ENCODE measurements around the gene CFAP44.
"Not testable (repeated sequence)": the region's sequence is repeated elsewhere in the genome, so short reads cannot be mapped to it uniquely, and the experiment has no call there.

Gene CFAP44

DNA sequence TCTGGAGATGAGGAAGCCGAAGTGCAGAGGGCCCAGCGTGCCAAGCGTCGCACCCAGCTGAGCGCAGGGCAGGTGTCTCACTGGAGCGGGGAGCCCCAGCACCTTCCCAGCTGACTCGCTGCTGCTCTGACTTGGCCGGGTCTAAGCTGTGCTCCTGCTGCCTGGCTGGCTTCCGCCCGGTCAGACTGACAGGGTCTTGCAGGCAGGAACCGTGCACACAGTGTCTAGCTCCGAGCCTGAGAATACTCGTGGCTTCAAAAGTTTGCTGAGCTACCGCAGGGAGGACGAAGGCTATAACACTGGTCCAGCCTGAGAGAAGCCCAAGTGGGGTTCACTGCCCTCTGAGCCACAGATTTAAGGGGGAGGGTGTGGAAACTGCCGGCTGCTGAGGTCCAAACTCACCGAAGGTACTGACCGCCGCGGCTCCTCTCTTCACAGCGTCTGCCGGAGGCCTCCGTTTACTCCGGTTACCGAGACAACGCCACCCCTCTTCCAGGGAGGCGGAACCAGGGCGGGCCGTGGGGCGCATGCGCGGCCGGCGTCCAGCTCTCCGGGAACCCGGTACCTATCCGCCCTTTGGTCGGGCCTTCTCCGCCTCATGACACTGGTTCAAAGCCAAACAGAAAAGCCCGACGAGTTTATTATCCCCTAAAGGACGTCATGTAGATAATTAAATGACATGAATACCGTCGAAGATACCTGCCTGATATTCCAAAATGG, at the start of gene CFAP44:
CFAP44 (minus strand) TSS at position 443 of the 720 bp plus-strand sequence. CDS start 7,829 bp downstream, outside the sequence.
- TF ChIP-seq, protein P1, sequence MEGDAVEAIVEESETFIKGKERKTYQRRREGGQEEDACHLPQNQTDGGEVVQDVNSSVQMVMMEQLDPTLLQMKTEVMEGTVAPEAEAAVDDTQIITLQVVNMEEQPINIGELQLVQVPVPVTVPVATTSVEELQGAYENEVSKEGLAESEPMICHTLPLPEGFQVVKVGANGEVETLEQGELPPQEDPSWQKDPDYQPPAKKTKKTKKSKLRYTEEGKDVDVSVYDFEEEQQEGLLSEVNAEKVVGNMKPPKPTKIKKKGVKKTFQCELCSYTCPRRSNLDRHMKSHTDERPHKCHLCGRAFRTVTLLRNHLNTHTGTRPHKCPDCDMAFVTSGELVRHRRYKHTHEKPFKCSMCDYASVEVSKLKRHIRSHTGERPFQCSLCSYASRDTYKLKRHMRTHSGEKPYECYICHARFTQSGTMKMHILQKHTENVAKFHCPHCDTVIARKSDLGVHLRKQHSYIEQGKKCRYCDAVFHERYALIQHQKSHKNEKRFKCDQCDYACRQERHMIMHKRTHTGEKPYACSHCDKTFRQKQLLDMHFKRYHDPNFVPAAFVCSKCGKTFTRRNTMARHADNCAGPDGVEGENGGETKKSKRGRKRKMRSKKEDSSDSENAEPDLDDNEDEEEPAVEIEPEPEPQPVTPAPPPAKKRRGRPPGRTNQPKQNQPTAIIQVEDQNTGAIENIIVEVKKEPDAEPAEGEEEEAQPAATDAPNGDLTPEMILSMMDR (conservative IDR thresholded peaks at IDR 0.05; ENCODE audit: low read depth) = no peak
- DNase-seq (ENCODE audit: low spot score) = no peak
- CTCF ChIA-PET = no interaction called here
- H3K27ac ChIP-seq = no peak within 1 kb of the TSS
- POLR2A ChIA-PET (ENCODE audit: low non-redundant PET) = no interaction called here

- CTCF ChIA-PET = interaction anchor here (0.7 kb wide), 1 partner anchor 580 kb away, joined by 3 read pairs; no protein-coding TSS in a partner anchor
- POLR2A ChIA-PET (ENCODE audit: low non-redundant PET) = no interaction called here
- TF ChIP-seq, protein P1 (conservative IDR thresholded peaks at IDR 0.05; ENCODE audit: low read depth) = no peak
- H3K27ac ChIP-seq = no peak overlapping the region
- no peak for DNase-seq (ENCODE audit: low spot score)
Observed at GRCh38 chr3:113485161-113485609, 43.9 kb upstream of the CFAP44 start.

DNA sequence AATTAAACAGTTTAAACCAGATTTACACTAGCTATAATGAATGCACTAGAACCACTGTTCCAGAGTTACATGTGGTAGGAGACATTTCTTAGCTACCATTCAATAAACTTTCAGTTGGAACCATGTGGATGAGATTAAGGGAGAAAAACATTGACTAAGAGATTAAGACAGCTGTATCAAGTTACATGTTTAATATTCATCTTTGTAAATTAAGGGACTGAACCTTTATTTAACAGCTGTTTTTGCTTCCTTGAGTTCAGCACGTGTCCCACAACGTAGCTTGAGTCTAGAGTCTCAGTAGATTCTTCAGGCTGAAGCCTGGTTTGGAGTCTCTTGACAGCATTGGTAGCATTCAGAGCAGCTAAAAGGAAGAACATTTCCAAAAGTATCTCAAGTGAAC, 27.2 kb upstream of the CFAP44 start:
- TF ChIP-seq, protein P1 (conservative IDR thresholded peaks at IDR 0.05; ENCODE audit: low read depth) = no peak
- CTCF ChIA-PET = no interaction called here
- POLR2A ChIA-PET (ENCODE audit: low non-redundant PET) = no interaction called here
- H3K27ac ChIP-seq = no peak overlapping the region
- no peak for DNase-seq (ENCODE audit: low spot score)

DNA sequence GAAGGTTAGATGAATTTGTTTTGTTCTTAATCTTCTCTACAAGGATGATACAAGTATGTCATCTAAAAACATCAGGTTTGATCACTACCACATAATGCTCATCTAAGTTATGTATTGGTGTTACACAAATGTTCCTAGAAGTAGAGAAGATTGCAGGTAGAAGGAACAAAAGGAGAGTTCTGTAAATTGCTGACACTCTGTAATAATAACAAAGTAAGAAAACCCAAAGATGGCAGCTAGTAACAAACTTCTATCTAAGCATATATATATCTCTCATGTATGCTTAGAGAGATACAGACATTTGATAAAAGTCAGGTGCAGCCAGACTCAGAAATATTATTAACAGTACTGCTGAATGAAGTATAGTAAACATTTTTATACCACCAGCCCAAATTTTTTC, 20.2 kb upstream of the CFAP44 start:
- POLR2A ChIA-PET (ENCODE audit: low non-redundant PET) = no interaction called here
- CTCF ChIA-PET = no interaction called here

DNA sequence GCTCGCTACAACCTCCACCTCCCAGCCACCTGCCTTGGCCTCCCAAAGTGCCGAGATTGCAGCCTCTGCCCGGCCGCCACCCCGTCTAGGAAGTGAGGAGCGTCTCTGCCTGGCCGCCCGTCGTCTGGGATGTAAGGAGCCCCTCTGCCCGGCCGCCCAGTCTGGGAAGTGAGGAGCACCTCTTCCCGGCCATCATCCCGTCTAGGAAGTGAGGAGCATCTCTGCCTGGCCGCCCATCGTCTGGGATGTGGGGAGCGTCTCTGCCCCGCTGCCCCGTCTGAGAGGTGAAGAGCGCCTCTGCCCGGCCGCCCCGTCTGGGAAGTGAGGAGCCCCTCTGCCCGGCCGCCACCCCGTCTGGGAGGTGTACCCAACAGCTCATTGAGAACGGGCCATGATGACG, 17.3 kb upstream of the CFAP44 start:
- H3K27ac ChIP-seq; POLR2A ChIA-PET (ENCODE audit: low non-redundant PET); CTCF ChIA-PET; DNase-seq (ENCODE audit: low spot score): not testable (repeated sequence)

More for the DNA sequence above, 20.2 kb upstream of the CFAP44 start:
- DNase-seq (ENCODE audit: low spot score) = no peak
- TF ChIP-seq, protein P1 (conservative IDR thresholded peaks at IDR 0.05; ENCODE audit: low read depth) = no peak
- H3K27ac ChIP-seq = no peak overlapping the region

GRCh38 chr3:113455446-113455845, 14.2 kb upstream of the CFAP44 start:
- ChIA-PET CTCF (interaction anchor here (0.6 kb wide), 1 partner anchor 25 kb away, joined by 5 read pairs; no protein-coding TSS in a partner anchor), POLR2A (ENCODE audit: low non-redundant PET) (no interaction called here)
- no peak overlapping the region for H3K27ac ChIP-seq
- no peak for DNase-seq (ENCODE audit: low spot score)
- TF ChIP-seq, protein P1 (conservative IDR thresholded peaks at IDR 0.05; ENCODE audit: low read depth) = no peak

GRCh38 chr3:113454630-113455029, 13.3 kb upstream of the CFAP44 start:
- TF ChIP-seq, protein P1 (conservative IDR thresholded peaks at IDR 0.05; ENCODE audit: low read depth) = no peak
- no peak for DNase-seq (ENCODE audit: low spot score)
- CTCF ChIA-PET = interaction anchor here (0.6 kb wide), 1 partner anchor 25 kb away, joined by 5 read pairs; no protein-coding TSS in a partner anchor
- H3K27ac ChIP-seq = no peak overlapping the region
- POLR2A ChIA-PET (ENCODE audit: low non-redundant PET) = no interaction called here
